Common myeloid progenitor, CD34-positive (primary cell): ENCODE results near the gene ACOXL.

Experiments used
- CTCF ChIA-PET: fragments of 350-600 bp; sonication (Branson Sonifier 250); formaldehyde crosslinking; loops from one replicate; lab custom pipeline; 2021; ENCODE audit warnings: antibody characterized with exemption; lab: Charles Lee
- POLR2A ChIA-PET: fragments of 350-600 bp; sonication (Branson Sonifier 250); formaldehyde crosslinking; loops from one replicate; lab custom pipeline; 2021; ENCODE audit warnings: antibody characterized with exemption; lab: Charles Lee
- DNase-seq, 3 donors: peaks; one replicate each; pipeline versions ENCODE4 v3.0.0 to v3.0.0-alpha.2; 2013
- H3K27ac ChIP-seq, 2 experiments: 1 replicate in 1 of 2; 2 replicates in 1 of 2; pipeline ENCODE4 v1.7.0; 2013; ENCODE audit warnings: inconsistent platforms in 2 of 2, low read length in 2 of 2, mild to moderate bottlenecking in 2 of 2, low read depth in 1 of 2, moderate library complexity in 1 of 2; ENCODE audit not compliant: severe bottlenecking in 2 of 2, insufficient read depth in 1 of 2, poor library complexity in 1 of 2
- H3K27me3 ChIP-seq, 5 experiments: replicated peaks in 2 of 5; 1 replicate in 3 of 5; 2 replicates in 2 of 5; pipeline versions ENCODE4 v1.6.1 to v1.7.0; 2013; ENCODE audit warnings: low read length in 4 of 5, mild to moderate bottlenecking in 2 of 5, moderate library complexity in 2 of 5, inconsistent platforms in 1 of 5; ENCODE audit not compliant: insufficient read depth in 5 of 5, control insufficient read depth in 4 of 5
- H3K36me3 ChIP-seq, 4 experiments: 1 replicate in 2 of 4; 2 replicates in 2 of 4; pipeline versions ENCODE4 v1.6.1 to v1.7.0; 2013; ENCODE audit warnings: low read length in 3 of 4, control low read depth in 1 of 4, mild to moderate bottlenecking in 1 of 4; ENCODE audit not compliant: control insufficient read depth in 4 of 4, insufficient read depth in 4 of 4
- H3K4me1 ChIP-seq, 4 experiments: 1 replicate in 3 of 4; 2 replicates in 1 of 4; pipeline versions ENCODE4 v1.6.1 to v1.7.1; 2013; ENCODE audit warnings: low read length in 3 of 4, mild to moderate bottlenecking in 3 of 4, control low read depth in 1 of 4, inconsistent platforms in 1 of 4, moderate library complexity in 1 of 4; ENCODE audit not compliant: control insufficient read depth in 4 of 4, insufficient read depth in 4 of 4; ENCODE audit errors: control extremely low read depth in 1 of 4
- H3K4me3 ChIP-seq, 7 experiments: 1 replicate in 4 of 7; 2 replicates in 3 of 7; pipeline versions ENCODE4 v1.5.1 to v1.7.0; 2013; ENCODE audit warnings: mild to moderate bottlenecking in 7 of 7, low read length in 6 of 7, moderate library complexity in 6 of 7, inconsistent platforms in 2 of 7, low read depth in 2 of 7, control low read depth in 1 of 7; ENCODE audit not compliant: insufficient read depth in 4 of 7, control insufficient read depth in 1 of 7; ENCODE audit errors: extremely low read depth in 1 of 7
- H3K9me3 ChIP-seq, 5 experiments: 1 replicate in 4 of 5; 2 replicates in 1 of 5; pipeline versions ENCODE4 v1.6.1 to v1.7.1; 2013; ENCODE audit warnings: low read length in 4 of 5, mild to moderate bottlenecking in 2 of 5, inconsistent platforms in 1 of 5, low read depth in 1 of 5, moderate library complexity in 1 of 5; ENCODE audit not compliant: control insufficient read depth in 4 of 5, insufficient read depth in 2 of 5; ENCODE audit errors: control extremely low read depth in 1 of 5
- WGBS: methylation state at CpG from one replicate; pipeline ENCODE4 v1.1.5; 2013; ENCODE audit not compliant: insufficient coverage; 5-methylcytosine and 5-hydroxymethylcytosine counted together

Gene ACOXL

GRCh38 chr2:111142101-111142500 lies 409.7 kb downstream of the ACOXL start:
- CTCF ChIA-PET = interaction anchor here (0.7 kb wide), 1 partner anchor 14 kb away, joined by 3 read pairs; no protein-coding TSS in a partner anchor
- Histone ChIP-seq H3K27me3 (peaks cover 0 to 7% (median 0%) of the 10 kb centered on the region in 5 experiments), H3K27ac (no peak overlapping the region), H3K36me3 (peaks cover 0 to 4% (median under 1%) of the 10 kb centered on the region in 4 experiments), H3K4me1 (no peaks in the 10 kb centered on the region), H3K9me3 (no peaks in the 10 kb centered on the region), H3K4me3 (no peak overlapping the region)
- POLR2A ChIA-PET = no interaction called here
- WGBS = no CpG with 5 or more reads among the region's 1 CpG
- DNase-seq = no peak

DNA sequence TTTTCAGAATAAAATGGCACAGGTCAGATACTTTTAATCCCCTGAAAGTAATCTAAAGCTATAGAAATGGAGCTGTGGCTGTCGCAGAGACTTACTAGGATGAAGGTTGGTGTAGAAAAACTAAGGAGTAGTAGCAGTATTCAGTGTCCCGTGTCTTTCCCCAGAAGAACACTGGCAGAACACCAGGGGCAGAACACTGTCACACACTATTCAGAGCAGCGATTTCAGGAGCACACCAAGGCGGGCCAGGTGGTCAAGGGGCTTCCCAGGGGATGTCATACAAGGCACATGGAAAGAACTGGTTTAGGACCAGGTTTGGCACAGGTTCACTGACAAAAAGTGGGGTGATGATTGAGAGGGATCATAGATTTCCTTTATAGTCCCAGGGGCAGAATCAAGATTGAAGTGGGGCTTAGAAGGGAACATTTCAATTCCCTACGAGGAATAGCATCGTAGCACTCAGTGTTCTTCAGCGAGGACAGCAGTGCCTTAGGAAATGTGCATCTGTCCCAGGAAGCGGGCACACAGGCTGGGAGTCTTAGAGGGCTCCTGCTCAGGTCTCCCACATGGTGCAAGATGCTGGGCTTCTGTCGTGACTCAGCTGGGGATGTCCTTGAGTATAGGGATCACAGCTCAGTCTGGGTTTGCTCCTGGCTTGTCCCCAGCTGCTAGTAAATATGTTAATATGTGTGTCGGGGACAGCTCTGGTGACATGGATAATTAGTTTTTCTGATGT lies 410.9 kb downstream of the ACOXL start:
- POLR2A ChIA-PET = no interaction called here

GRCh38 chr2:111143843-111144198 lies 411.4 kb downstream of the ACOXL start:
- Histone ChIP-seq H3K27me3 (peaks cover 0 to 7% (median 0%) of the 10 kb centered on the region in 5 experiments), H3K9me3 (no peaks in the 10 kb centered on the region), H3K36me3 (peaks cover 0 to 4% (median under 1%) of the 10 kb centered on the region in 4 experiments), H3K27ac (no peak overlapping the region), H3K4me3 (no peak overlapping the region), H3K4me1 (peaks cover 0 to 4% (median under 1%) of the 10 kb centered on the region in 4 experiments)
- CTCF ChIA-PET = interaction anchor here (1.2 kb wide), 1 partner anchor 10 kb away, joined by 4 read pairs; no protein-coding TSS in a partner anchor
- DNase-seq = no peak
- POLR2A ChIA-PET = no interaction called here
- WGBS = no CpG with 5 or more reads among the region's 1 CpG

More for the DNA sequence above, 410.9 kb downstream of the ACOXL start:
- H3K9me3 ChIP-seq = no peaks in the 10 kb centered on the region
- peaks cover 0 to 7% (median 0%) of the 10 kb centered on the region in 5 experiments for H3K27me3 ChIP-seq
- H3K36me3 ChIP-seq = peaks cover 0 to 4% (median under 1%) of the 10 kb centered on the region in 4 experiments
- CTCF ChIA-PET = interaction anchor here (1.2 kb wide), 1 partner anchor 10 kb away, joined by 4 read pairs; no protein-coding TSS in a partner anchor
- peaks cover 0 to 2% (median 0%) of the 10 kb centered on the region in 4 experiments for H3K4me1 ChIP-seq
- DNase-seq = no peak
- WGBS = 97% methylated on average over 9 of the region's 10 CpGs
- H3K4me3 ChIP-seq = no peak overlapping the region
- no peak overlapping the region for H3K27ac ChIP-seq

GRCh38 chr2:111145103-111145760 lies 412.9 kb downstream of the ACOXL start:
- WGBS = 80% methylated on average over 1 of the region's 7 CpGs
- Histone ChIP-seq H3K36me3 (peaks cover 0 to 1% (median 0%) of the 10 kb centered on the region in 4 experiments), H3K27me3 (peaks cover 0 to 9% (median 0%) of the 10 kb centered on the region in 5 experiments), H3K27ac (no peak overlapping the region), H3K9me3 (no peaks in the 10 kb centered on the region), H3K4me1 (peaks cover 0 to 8% (median under 1%) of the 10 kb centered on the region in 4 experiments), H3K4me3 (no peak overlapping the region)
- ChIA-PET POLR2A (no interaction called here), CTCF (interaction anchor here (2.2 kb wide), 1 partner anchor 21 kb away, joined by 6 read pairs; no protein-coding TSS in a partner anchor)
- no peak for DNase-seq

DNA sequence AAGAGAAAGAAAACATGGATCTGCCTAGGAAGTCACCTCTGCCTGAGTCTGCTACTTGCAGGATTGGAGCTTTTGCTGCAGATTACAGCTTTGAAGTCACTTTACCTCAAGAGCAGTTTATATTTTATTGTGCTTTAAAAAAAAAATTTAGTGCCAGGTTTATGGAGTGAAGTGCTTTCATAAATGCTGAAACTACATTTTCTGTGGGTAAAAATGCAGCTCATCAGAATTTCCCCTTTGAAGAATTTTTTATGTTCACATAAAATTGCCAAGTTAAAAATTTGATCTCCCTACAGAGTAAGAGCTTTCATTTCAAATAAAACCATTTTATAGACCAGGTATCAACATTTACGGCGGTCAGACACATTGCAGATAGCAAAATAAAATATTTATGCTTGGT lies 413.6 kb downstream of the ACOXL start:
- POLR2A ChIA-PET = no interaction called here
- no CpG with 5 or more reads among the region's 2 CpGs for WGBS
- Histone ChIP-seq H3K4me3 (no peak overlapping the region), H3K9me3 (no peaks in the 10 kb centered on the region), H3K27me3 (peaks cover 0 to 9% (median 0%) of the 10 kb centered on the region in 5 experiments), H3K27ac (no peak overlapping the region), H3K4me1 (peaks cover 0 to 8% (median under 1%) of the 10 kb centered on the region in 4 experiments), H3K36me3 (peaks cover 0 to 1% (median 0%) of the 10 kb centered on the region in 4 experiments)
- CTCF ChIA-PET = interaction anchor here (0.6 to 2.2 kb wide), 3 partner anchors 9 to 21 kb away, joined by 4 to 6 read pairs (median 5); no protein-coding TSS in a partner anchor
- DNase-seq = no peak

GRCh38 chr2:111148225-111148873 lies 416.0 kb downstream of the ACOXL start:
- no peak for DNase-seq
- ChIA-PET POLR2A (no interaction called here), CTCF (interaction anchor here (1.5 to 1.8 kb wide), 2 partner anchors 9 to 23 kb away, joined by 3 to 6 read pairs; no protein-coding TSS in a partner anchor)
- H3K9me3 ChIP-seq = no peaks in the 10 kb centered on the region
- peaks cover 0 to 8% (median 0%) of the 10 kb centered on the region in 5 experiments for H3K27me3 ChIP-seq
- H3K4me1 ChIP-seq = peaks cover 0 to 8% (median under 1%) of the 10 kb centered on the region in 4 experiments
- H3K4me3 ChIP-seq = no peak overlapping the region
- no peak overlapping the region for H3K27ac ChIP-seq
- peaks cover 0 to 10% (median 0%) of the 10 kb centered on the region in 4 experiments for H3K36me3 ChIP-seq
- WGBS = 100% methylated on average over 1 of the region's 3 CpGs
